GM12801 (cell line): ENCODE measurements around the gene COL5A1.

Experiments
- TF ChIP-seq, protein P1 (sequence below): IDR thresholded peaks from one replicate; pipeline ENCODE4 v1.5.1; 2011; ENCODE audit warnings: control low read depth; ENCODE audit not compliant: insufficient read length; ENCODE audit errors: extremely low read depth

The COL5A1 gene

DNA sequence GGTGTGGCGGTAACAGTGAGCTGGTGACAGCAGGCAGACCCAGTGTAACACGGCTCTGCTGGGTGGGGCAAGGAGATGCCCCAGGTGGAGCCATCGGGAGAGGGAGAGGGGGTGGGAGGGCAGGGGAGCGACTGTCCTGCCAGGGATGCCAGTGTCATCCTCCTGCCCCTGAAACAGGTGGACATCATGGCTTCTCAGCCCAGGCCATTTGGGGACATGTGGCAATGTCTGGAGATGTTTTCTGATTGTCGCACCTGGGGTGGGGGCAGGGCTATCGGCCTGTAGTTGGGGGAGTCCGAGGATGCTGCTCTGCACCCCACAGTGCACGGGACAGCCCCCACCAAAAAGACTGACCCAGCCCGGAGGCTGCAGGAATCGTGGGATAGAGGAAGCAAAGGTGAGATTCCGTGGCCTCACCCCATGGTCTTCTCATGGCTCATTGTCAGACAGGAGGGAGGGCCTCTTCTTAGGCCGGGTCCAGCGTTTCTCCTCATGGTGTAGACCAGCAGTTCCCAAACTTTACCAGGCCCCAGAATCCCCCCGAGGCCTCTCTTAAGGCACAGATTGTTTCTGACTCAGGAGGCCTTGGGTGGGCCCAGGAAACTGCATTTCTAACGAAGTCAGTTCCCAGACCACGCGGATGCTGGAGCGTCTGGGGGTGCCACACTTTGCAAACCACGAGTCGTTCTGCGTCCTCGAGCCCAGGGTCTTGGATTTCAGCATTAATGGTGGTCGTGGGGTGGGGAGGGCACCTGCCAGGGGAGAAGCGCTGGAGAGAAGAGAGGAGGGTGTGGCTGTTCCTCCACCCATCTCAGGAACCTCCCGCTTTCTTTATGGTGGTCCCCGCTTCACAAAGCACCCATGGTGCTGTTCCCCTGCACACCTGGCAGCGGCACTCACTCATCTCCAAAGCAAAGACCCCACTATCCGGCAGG is 11.0 kb downstream of the COL5A1 start:
- TF ChIP-seq, protein P1, sequence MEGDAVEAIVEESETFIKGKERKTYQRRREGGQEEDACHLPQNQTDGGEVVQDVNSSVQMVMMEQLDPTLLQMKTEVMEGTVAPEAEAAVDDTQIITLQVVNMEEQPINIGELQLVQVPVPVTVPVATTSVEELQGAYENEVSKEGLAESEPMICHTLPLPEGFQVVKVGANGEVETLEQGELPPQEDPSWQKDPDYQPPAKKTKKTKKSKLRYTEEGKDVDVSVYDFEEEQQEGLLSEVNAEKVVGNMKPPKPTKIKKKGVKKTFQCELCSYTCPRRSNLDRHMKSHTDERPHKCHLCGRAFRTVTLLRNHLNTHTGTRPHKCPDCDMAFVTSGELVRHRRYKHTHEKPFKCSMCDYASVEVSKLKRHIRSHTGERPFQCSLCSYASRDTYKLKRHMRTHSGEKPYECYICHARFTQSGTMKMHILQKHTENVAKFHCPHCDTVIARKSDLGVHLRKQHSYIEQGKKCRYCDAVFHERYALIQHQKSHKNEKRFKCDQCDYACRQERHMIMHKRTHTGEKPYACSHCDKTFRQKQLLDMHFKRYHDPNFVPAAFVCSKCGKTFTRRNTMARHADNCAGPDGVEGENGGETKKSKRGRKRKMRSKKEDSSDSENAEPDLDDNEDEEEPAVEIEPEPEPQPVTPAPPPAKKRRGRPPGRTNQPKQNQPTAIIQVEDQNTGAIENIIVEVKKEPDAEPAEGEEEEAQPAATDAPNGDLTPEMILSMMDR = no peak

DNA sequence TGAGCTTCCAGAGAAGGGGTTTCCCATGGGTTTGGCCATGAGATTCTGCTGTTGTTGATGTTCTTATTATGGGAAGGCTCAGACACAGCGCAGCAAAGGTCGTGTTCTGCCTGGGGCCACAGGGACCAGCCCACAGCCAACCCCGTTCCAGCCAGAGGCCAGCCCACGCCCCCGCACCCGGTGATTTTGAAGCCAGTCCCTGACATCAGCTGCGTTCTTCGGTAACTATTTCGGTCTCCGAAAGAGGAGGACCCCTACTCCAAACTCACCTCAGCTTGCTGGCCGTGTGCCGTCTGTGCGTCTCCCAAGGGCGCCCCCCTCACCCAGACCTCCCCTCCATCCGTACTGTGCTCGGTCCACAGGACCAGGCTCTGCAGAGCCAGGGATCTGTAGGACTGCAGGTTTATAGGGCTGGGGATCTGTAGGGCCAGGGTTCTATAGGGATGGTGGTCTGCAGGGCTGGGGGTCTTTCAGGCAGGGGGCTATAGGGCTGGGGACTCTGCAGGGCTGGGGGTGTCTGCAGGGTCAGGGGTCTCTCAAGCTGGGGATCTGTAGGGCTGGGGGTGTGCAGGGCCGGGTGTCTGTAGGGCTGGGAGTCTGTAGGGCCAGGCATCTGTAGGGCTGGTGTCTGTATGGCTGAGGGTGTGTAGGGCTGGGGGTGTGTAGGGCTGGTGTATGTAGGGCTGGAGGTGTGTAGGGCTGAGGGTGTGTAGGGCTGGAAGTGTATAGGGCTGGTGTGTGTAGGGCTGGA is 11.8 kb downstream of the COL5A1 start:
- TF ChIP-seq, protein P1 = no peak

GRCh38 chr9:134655101-134655500 is 13.5 kb downstream of the COL5A1 start:
- TF ChIP-seq, protein P1 = no peak

GRCh38 chr9:134655586-134656333 is 14.2 kb downstream of the COL5A1 start:
- TF ChIP-seq, protein P1 = no peak

- TF ChIP-seq, protein P1 = no peak
Observed at GRCh38 chr9:134656334-134657006, 14.9 kb downstream of the COL5A1 start.

- TF ChIP-seq, protein P1 = no peak
Observed at GRCh38 chr9:134657666-134658377, 16.2 kb downstream of the COL5A1 start.
